PC-3 (cell line): ENCODE data around the gene ZNF548. TPM values are rescaled to one million over a fixed set of nuclear protein-coding genes. Genes with fewer than 3 reads are reported as not detected.

Experiments
- ATAC-seq: fragments of 200-7000 bp; cut with Tn5 transposase; 2 replicates; pipeline ENCODE4 v1.9.1; 2020; ENCODE audit warnings: mild to moderate bottlenecking, moderate library complexity
- BruUV-seq: library from RNA; stranded (reverse); fragments of 400-500 nt; replicated peaks from 2 replicates; lab custom pipeline; 2021; lab: Mats Ljungman, UMichigan
- CTCF ChIA-PET: fragments of 300-600 bp; sonication (Branson Sonifier 250); formaldehyde crosslinking; loops from one replicate; lab custom pipeline; 2022; ENCODE audit warnings: antibody characterized with exemption; lab: Charles Lee
- POLR2A ChIA-PET: fragments of 300-600 bp; sonication (Branson Sonifier 250); formaldehyde crosslinking; loops from one replicate; lab custom pipeline; 2022; ENCODE audit warnings: antibody characterized with exemption; ENCODE audit not compliant: unreplicated experiment; lab: Charles Lee
- DNase-seq: peaks from one replicate; pipeline ENCODE4 v3.0.0-alpha.2; 2015
- H2AFZ ChIP-seq: fragments of 300-600 bp; sonication (generic); 2 replicates; pipeline ENCODE4 v1.6.0; 2016; ENCODE audit warnings: antibody characterized with exemption, low read length
- H3F3A ChIP-seq: fragments of 300-600 bp; sonication (generic); one replicate; pipeline ENCODE4 v1.6.0; 2017; ENCODE audit warnings: antibody characterized with exemption, low read length, control low read depth, mild to moderate bottlenecking; ENCODE audit not compliant: unreplicated experiment
- H3K27ac ChIP-seq: fragments of 300-600 bp; sonication (generic); 2 replicates; pipeline ENCODE4 v1.5.1; 2016; ENCODE audit warnings: mild to moderate bottlenecking, low read length
- H3K27me3 ChIP-seq: fragments of 300-600 bp; sonication (generic); 2 replicates; pipeline ENCODE4 v1.6.1; 2016; ENCODE audit warnings: low read length, mixed read lengths
- H3K36me3 ChIP-seq: fragments of 300-600 bp; sonication (generic); 2 replicates; pipeline ENCODE4 v1.6.1; 2016; ENCODE audit warnings: low read depth, mixed run types, low read length, mixed read lengths
- H3K4me1 ChIP-seq: fragments of 300-600 bp; sonication (generic); 2 replicates; pipeline ENCODE4 v1.5.1; 2016; ENCODE audit warnings: low read length; ENCODE audit not compliant: insufficient read depth
- H3K4me2 ChIP-seq: fragments of 300-600 bp; sonication (generic); 2 replicates; pipeline ENCODE4 v1.6.0; 2016; ENCODE audit warnings: low read length
- H3K4me3 ChIP-seq: fragments of 300-600 bp; sonication (generic); 2 replicates; pipeline ENCODE4 v1.5.1; 2016; ENCODE audit warnings: mild to moderate bottlenecking, low read length, mixed read lengths
- H3K79me2 ChIP-seq: fragments of 300-600 bp; sonication (generic); 2 replicates; pipeline ENCODE4 v1.6.1; 2017; ENCODE audit warnings: low read length, mixed read lengths
- H3K9ac ChIP-seq: fragments of 300-600 bp; sonication (generic); 2 replicates; pipeline ENCODE4 v1.6.0; 2016; ENCODE audit warnings: mild to moderate bottlenecking, low read length
- H3K9me2 ChIP-seq: fragments of 300-600 bp; sonication (generic); replicated peaks from 2 replicates; pipeline ENCODE4 v1.6.1; 2016; ENCODE audit warnings: mixed run types, low read length, mixed read lengths
- H3K9me3 ChIP-seq: fragments of 300-600 bp; sonication (generic); 2 replicates; pipeline ENCODE4 v1.6.1; 2016; ENCODE audit warnings: low read length, mixed read lengths
- H4K20me1 ChIP-seq: fragments of 300-600 bp; sonication (generic); 2 replicates; pipeline ENCODE4 v1.6.1; 2016; ENCODE audit warnings: low read length, mixed read lengths
- EZH2 ChIP-seq: fragments of 300-600 bp; sonication (generic); IDR thresholded peaks from one replicate; pipeline ENCODE4 v1.6.1; 2017; ENCODE audit warnings: antibody characterized with exemption, mild to moderate bottlenecking, low read length; ENCODE audit not compliant: unreplicated experiment
- EZH2phosphoT487 ChIP-seq: fragments of 300-600 bp; sonication (generic); IDR thresholded peaks from 2 replicates; pipeline ENCODE4 v1.6.1; 2018; ENCODE audit warnings: mild to moderate bottlenecking, antibody characterized with exemption, low read length, borderline replicate concordance
- intact Hi-C: fragments of 100-400 bp; cut with micrococcal nuclease; formaldehyde crosslinking; loops from 2 replicates; pipeline ENCODE4 v1.9.0; 2023
- total RNA-seq: library from RNA; depleted of rRNA; stranded (reverse); fragments of >200 nt; gene quantifications from 2 replicates; pipeline ENCODE4 v1.2.3, GENCODE V29; 2014
- TF ChIP-seq, protein P1 (sequence below): fragments of 300-600 bp; sonication (generic); conservative IDR thresholded peaks from 2 replicates; pipeline ENCODE4 v1.5.1; 2017; ENCODE audit warnings: antibody characterized with exemption, low read depth, mild to moderate bottlenecking, low read length

ZNF548 gene
- total RNA-seq, 1 experiment from 2014 or later, result 14.4 TPM

DNA sequence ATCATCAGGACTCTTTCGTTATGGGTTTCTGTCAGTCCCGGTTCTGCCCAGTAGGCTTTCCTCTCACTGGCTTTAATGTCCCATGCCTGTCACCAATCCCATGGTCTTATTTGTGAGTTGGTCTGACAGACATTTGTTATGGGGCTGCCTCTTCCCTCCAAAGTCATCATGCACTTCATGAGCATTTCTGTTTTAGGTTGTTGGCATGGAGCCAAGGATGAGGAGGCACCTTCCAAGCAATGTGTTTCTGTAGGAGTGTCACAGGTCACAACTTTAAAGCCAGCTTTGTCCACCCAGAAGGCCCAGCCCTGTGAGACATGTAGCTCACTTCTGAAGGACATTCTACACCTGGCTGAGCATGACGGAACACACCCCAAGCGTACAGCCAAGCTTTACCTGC, 29.8 kb downstream of the ZNF548 start:
- ChIA-PET POLR2A (no interaction called here), CTCF (no interaction called here)
- Histone ChIP-seq H3K27me3 (no peaks in the 10 kb centered on the region), H3K4me1 (no peaks in the 10 kb centered on the region), H3F3A (no peaks in the 10 kb centered on the region), H3K36me3 (peaks cover 66% of the 10 kb centered on the region), H3K79me2 (0 out of 2 replicates have a peak, but pooled peaks cover 8% of the 10 kb centered on the region), H3K9ac (no peak overlapping the region), H3K9me2 (no peaks in the 10 kb centered on the region), H3K4me2 (no peak overlapping the region), H3K9me3 (peaks cover 23% of the 10 kb centered on the region), H3K27ac (no peak overlapping the region), H4K20me1 (no peaks in the 10 kb centered on the region), H2AFZ (no peak overlapping the region), H3K4me3 (no peak overlapping the region)
- no peak for DNase-seq
- BruUV-seq, result no TSS peak
- ATAC-seq, result no peak
- intact Hi-C loops, result no loop called here
- TF ChIP-seq EZH2phosphoT487 (no peak), EZH2 (no peak)
- TF ChIP-seq, protein P1, sequence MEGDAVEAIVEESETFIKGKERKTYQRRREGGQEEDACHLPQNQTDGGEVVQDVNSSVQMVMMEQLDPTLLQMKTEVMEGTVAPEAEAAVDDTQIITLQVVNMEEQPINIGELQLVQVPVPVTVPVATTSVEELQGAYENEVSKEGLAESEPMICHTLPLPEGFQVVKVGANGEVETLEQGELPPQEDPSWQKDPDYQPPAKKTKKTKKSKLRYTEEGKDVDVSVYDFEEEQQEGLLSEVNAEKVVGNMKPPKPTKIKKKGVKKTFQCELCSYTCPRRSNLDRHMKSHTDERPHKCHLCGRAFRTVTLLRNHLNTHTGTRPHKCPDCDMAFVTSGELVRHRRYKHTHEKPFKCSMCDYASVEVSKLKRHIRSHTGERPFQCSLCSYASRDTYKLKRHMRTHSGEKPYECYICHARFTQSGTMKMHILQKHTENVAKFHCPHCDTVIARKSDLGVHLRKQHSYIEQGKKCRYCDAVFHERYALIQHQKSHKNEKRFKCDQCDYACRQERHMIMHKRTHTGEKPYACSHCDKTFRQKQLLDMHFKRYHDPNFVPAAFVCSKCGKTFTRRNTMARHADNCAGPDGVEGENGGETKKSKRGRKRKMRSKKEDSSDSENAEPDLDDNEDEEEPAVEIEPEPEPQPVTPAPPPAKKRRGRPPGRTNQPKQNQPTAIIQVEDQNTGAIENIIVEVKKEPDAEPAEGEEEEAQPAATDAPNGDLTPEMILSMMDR, result no peak

- Histone ChIP-seq H3F3A (no peaks in the 10 kb centered on the region), H3K9me3 (peaks cover 23% of the 10 kb centered on the region), H3K4me2 (no peak overlapping the region), H3K79me2 (no peaks in the 10 kb centered on the region), H3K27ac (no peak overlapping the region), H3K9me2 (no peaks in the 10 kb centered on the region), H3K27me3 (no peaks in the 10 kb centered on the region), H2AFZ (no peak overlapping the region), H3K4me3 (no peak overlapping the region), H3K36me3 (peaks cover 58% of the 10 kb centered on the region), H3K9ac (no peak overlapping the region), H4K20me1 (no peaks in the 10 kb centered on the region), H3K4me1 (no peaks in the 10 kb centered on the region)
- ATAC-seq (no peak), DNase-seq (no peak)
- intact Hi-C loops, result no loop called here
- TSS peak; percentile 20 for BruUV-seq
- TF ChIP-seq EZH2 (no peak), EZH2phosphoT487 (no peak)
- TF ChIP-seq, protein P1, result no peak
- CTCF ChIA-PET, result no interaction called here
- POLR2A ChIA-PET, result no interaction called here
Observed at GRCh38 chr19:57421037-57421436, 31.4 kb downstream of the ZNF548 start.

- intact Hi-C loops, result loop anchor here (1.0 to 5.0 kb wide), 2 partner anchors 23 to 53 kb away; partner anchors contain the start of genes ZNF17 and ZNF419
- POLR2A ChIA-PET, result no interaction called here
- DNase-seq, result no peak
Observed at GRCh38 chr19:57434386-57435061, 44.9 kb downstream of the ZNF548 start.

More at GRCh38 chr19:57434386-57435061, 44.9 kb downstream of the ZNF548 start:
- Histone ChIP-seq H3K4me1 (peaks cover 14% of the 10 kb centered on the region), H3K4me3 (peak overlapping the region; percentile 88), H2AFZ (peak overlapping the region; percentile 94), H3K4me2 (peak overlapping the region; percentile 87), H4K20me1 (no peaks in the 10 kb centered on the region), H3K27me3 (no peaks in the 10 kb centered on the region), H3K36me3 (peaks cover 25% of the 10 kb centered on the region), H3K9ac (peak overlapping the region; percentile 86), H3K9me2 (no peaks in the 10 kb centered on the region), H3K79me2 (peaks cover 42% of the 10 kb centered on the region), H3F3A (no peaks in the 10 kb centered on the region), H3K9me3 (no peaks in the 10 kb centered on the region), H3K27ac (no peak overlapping the region)
- CTCF ChIA-PET, result no interaction called here
- peak; percentile 1; the same call in 1 of the 2 replicates for ATAC-seq
- BruUV-seq, result TSS peak; percentile 92
- TF ChIP-seq EZH2phosphoT487 (no peak), EZH2 (no peak)
- TF ChIP-seq, protein P1, result no peak
